ENCODE measurements around the gene COX7C.

COX7C gene

DNA sequence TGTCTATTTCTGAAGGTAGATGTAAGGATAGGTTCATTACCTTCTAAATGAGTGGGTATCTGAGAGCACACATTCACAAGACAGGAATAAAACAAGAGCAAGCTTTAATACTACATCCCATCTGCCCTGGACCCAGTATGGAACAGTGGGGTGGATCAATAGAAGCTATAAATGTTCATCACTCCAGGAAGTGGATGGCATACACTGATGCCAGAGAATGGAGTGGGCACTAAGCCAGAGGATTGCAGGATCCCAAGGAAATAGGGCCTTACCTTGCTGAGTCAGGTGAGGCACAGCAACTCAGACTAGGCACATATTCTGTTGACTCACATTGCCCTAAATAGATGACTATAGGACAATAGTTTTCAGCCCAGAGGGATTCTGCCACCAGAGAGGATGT, 21.3 kb upstream of the COX7C start:
- H3K27ac ChIP-seq: no peak overlapping the region
- H3K9me3 ChIP-seq: no peaks in the 10 kb centered on the region
- TF ChIP-seq, protein P1, sequence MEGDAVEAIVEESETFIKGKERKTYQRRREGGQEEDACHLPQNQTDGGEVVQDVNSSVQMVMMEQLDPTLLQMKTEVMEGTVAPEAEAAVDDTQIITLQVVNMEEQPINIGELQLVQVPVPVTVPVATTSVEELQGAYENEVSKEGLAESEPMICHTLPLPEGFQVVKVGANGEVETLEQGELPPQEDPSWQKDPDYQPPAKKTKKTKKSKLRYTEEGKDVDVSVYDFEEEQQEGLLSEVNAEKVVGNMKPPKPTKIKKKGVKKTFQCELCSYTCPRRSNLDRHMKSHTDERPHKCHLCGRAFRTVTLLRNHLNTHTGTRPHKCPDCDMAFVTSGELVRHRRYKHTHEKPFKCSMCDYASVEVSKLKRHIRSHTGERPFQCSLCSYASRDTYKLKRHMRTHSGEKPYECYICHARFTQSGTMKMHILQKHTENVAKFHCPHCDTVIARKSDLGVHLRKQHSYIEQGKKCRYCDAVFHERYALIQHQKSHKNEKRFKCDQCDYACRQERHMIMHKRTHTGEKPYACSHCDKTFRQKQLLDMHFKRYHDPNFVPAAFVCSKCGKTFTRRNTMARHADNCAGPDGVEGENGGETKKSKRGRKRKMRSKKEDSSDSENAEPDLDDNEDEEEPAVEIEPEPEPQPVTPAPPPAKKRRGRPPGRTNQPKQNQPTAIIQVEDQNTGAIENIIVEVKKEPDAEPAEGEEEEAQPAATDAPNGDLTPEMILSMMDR (IDR thresholded peaks at IDR 0.05): no peak
- no peaks in the 10 kb centered on the region for H3K27me3 ChIP-seq
- no peaks in the 10 kb centered on the region for H3K4me1 ChIP-seq (ENCODE audit: control insufficient read depth in 1 of 2, insufficient read depth in 1 of 2, low read depth in 1 of 2, low read length in 1 of 2)
- no peaks in the 10 kb centered on the region for H3K36me3 ChIP-seq
- H3K4me3 ChIP-seq (ENCODE audit: low read depth in 1 of 2, low read length in 1 of 2): no peak overlapping the region

DNA sequence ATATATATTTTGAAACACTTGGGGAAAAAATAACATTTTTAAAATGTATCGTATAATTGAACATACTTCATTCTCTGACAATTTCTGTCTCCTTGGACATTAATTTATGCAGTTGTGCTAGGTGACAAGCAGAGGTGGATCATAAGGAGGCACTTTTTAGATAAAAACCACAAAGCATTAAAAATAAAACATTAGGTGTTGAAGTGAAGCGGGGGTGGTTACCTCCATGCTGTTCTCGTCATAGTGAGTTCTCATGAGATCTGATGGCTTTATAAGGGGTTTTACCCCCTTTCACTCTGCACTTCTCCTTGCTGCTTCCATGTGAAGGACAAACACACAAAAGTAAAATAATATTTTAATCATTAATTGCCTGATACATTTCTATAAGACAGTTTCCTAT, 11.9 kb upstream of the COX7C start:
- no peaks in the 10 kb centered on the region for H3K9me3 ChIP-seq
- TF ChIP-seq, protein P1 (IDR thresholded peaks at IDR 0.05): no peak
- no peak overlapping the region for H3K27ac ChIP-seq
- H3K36me3 ChIP-seq: no peaks in the 10 kb centered on the region
- H3K4me3 ChIP-seq (ENCODE audit: low read depth in 1 of 2, low read length in 1 of 2): no peak overlapping the region
- no peaks in the 10 kb centered on the region for H3K4me1 ChIP-seq (ENCODE audit: control insufficient read depth in 1 of 2, insufficient read depth in 1 of 2, low read depth in 1 of 2, low read length in 1 of 2)
- no peaks in the 10 kb centered on the region for H3K27me3 ChIP-seq

DNA sequence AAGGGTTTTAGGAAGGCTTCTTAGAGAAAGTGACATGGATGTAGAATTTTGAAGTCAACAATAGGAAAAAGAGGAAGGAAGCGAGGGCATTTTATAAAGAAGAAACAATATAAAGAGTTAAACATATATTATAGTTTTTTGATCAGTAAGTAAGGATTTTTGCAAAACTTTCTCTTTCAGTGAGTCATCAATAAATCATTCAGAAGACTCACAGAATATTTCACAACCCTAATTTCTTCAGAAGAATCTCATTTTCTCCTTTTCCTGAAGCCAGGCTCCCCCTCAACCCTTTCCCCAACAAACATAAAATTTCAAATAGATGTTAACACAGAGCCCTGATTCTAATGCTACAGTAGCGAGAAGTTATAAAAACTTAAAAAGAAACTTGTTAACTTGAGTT, 4.3 kb upstream of the COX7C start:
- Histone ChIP-seq H3K4me1 (ENCODE audit: control insufficient read depth in 1 of 2, insufficient read depth in 1 of 2, low read depth in 1 of 2, low read length in 1 of 2) (peaks cover 4 to 5% of the 10 kb centered on the region in 2 experiments), H3K4me3 (ENCODE audit: low read depth in 1 of 2, low read length in 1 of 2) (no peak overlapping the region), H3K27ac (no peak overlapping the region), H3K27me3 (peaks cover 7% of the 10 kb centered on the region), H3K36me3 (no peaks in the 10 kb centered on the region), H3K9me3 (no peaks in the 10 kb centered on the region)
- TF ChIP-seq, protein P1 (IDR thresholded peaks at IDR 0.05): no peak

DNA sequence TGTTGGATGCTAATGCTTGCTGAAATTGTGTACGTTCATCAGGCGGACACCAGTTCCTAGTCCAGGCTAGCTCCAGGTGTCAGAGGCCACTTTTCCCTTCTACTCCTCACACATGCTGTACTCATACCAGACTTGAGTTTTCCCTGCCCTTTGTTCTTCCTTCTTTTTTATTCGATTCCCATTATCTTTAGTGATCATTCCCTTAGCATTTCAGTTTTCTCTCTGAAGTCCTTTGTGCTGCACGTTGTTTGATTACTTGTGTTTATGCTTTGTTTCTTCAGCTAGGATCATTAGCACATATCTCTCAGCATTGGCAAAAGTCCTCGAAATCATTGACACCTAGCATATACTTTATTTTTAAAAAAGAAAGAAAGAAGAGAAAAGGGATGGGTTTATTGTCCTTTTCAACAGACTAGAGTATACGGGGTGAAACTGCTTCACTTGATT, 409 bp upstream of the COX7C start:
- Histone ChIP-seq H3K27ac (no peak overlapping the region), H3K4me1 (ENCODE audit: control insufficient read depth in 1 of 2, insufficient read depth in 1 of 2, low read depth in 1 of 2, low read length in 1 of 2) (peaks cover 5 to 7% of the 10 kb centered on the region in 2 experiments), H3K4me3 (ENCODE audit: low read depth in 1 of 2, low read length in 1 of 2) (peak overlapping the region; percentile 73 to 74), H3K9me3 (no peaks in the 10 kb centered on the region), H3K27me3 (peaks cover 7% of the 10 kb centered on the region), H3K36me3 (peaks cover 30% of the 10 kb centered on the region)
- TF ChIP-seq, protein P1 (IDR thresholded peaks at IDR 0.05): no peak

DNA sequence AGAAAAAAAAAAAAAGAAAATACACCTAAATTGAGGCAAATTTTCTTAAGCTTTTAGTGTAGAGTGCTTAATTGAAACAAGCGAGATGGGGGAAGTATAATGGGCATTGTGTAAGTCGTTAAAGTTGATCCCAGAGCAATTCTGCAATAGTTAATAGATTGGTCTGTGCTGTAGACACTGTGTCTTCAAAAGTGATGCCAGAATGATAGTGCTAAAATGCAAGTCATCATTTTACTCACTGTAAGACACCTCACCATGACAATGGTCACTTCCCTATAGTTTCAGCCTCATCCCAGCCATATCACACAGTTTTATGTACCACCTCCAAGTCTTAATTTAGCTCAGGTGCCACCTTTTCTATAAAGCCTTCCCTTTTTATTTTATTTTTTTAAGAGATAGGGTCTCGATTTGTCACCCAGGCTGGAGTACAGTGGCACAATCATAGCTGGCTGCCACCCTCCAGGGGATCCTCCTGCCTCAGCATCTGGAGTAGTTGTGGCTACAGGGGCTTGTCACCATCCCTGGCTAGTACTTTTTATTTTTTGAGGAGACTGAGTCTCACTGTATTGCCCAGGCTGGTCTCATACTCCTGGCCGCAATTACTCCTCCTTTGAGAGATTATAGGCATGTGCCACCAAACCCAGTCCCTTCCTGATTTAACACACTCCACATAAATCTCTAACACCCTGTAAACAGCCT, 6.2 kb downstream of the COX7C start:
- Histone ChIP-seq H3K27me3 (peaks cover 9% of the 10 kb centered on the region), H3K9me3 (no peaks in the 10 kb centered on the region), H3K4me1 (ENCODE audit: control insufficient read depth in 1 of 2, insufficient read depth in 1 of 2, low read depth in 1 of 2, low read length in 1 of 2) (no peaks in the 10 kb centered on the region), H3K27ac (no peak overlapping the region), H3K36me3 (peaks cover 35% of the 10 kb centered on the region), H3K4me3 (ENCODE audit: low read depth in 1 of 2, low read length in 1 of 2) (no peak overlapping the region)
- TF ChIP-seq, protein P1 (IDR thresholded peaks at IDR 0.05): no peak

Measured in neutrophil (primary cell).